GM12872 (cell line): ENCODE measurements around the gene DPYSL3.

Source experiments
- CTCF ChIP-seq: IDR thresholded peaks from 3 replicates; pipeline ENCODE4 v1.5.1; 2011; ENCODE audit warnings: low read depth, mild to moderate bottlenecking, low read length, moderate library complexity; ENCODE audit not compliant: insufficient read depth

DPYSL3 gene

DNA sequence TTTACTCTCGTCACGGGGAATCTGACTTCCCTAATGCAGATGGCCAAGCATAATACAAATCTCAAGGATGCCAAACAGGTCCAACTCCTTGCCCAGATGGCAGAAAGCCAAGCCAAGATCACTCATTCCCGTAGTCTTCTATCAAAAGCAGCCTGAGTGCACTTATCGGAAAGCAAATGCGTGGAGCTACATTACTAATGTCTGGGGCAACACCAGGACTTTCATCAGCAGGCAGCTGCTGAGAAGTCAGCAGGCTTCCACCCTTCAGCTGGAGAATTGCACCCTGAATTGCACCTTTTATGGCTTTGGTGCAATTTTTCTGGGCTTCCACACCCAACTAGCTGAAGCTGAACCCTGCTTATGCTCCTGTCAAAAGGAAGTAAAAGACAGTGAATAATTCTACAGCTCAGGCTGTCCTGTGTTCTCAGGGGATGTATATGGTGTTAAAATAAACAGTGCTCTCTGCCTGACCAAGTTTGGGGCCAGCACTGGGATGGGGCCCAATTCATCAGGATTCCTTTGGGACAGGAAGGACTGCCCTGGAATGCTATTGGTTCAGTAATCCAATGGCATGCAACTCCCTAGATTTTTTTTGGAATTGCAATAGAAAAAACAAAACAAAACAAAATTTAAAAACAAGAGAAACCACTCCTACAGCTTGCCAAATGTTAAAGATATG lies 92.6 kb downstream of the DPYSL3 start:
- no peak for TF ChIP-seq CTCF

DNA sequence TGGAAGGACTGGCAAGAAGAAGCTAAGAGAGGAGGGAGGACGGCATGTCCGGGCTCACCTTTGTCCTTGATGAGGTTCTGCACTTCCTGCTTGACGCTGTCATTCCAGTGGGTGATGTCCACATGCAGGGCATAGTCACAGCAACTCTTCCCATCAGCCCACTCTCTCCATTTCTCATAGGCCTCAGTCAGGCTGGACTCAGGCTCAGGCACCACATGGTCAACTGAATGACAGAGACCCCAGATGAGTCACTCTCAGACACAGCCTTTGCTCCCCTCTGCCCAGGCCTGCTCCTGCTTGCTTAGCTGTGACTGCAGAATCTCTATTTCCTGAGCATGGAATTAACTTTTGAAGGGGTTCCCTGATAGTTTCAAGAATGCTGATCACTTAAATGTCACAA lies 94.2 kb downstream of the DPYSL3 start:
- no peak for TF ChIP-seq CTCF

- TF ChIP-seq CTCF, result no peak
These were observed 96.6 kb downstream of the DPYSL3 start for GRCh38 chr5:147413266-147413665.

DNA sequence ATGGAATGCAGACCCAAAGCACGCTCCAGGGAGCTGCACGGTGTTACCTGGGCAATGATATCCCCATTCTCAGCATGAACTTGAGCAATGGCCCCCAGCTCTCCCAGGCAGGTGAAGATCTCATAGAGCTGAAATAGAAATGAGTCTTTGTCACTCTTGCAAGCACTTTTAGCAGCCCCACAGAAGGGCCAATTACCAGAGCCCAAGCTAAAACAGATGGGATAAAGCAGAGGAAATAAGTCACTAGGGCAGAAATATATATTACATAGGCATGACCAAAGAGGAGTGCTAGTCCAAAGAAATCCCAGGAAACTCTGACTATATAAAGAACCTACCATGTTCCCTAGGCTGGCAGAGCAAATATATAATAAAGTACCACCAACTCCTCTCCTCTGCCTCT lies 97.3 kb downstream of the DPYSL3 start:
- no peak for TF ChIP-seq CTCF

DNA sequence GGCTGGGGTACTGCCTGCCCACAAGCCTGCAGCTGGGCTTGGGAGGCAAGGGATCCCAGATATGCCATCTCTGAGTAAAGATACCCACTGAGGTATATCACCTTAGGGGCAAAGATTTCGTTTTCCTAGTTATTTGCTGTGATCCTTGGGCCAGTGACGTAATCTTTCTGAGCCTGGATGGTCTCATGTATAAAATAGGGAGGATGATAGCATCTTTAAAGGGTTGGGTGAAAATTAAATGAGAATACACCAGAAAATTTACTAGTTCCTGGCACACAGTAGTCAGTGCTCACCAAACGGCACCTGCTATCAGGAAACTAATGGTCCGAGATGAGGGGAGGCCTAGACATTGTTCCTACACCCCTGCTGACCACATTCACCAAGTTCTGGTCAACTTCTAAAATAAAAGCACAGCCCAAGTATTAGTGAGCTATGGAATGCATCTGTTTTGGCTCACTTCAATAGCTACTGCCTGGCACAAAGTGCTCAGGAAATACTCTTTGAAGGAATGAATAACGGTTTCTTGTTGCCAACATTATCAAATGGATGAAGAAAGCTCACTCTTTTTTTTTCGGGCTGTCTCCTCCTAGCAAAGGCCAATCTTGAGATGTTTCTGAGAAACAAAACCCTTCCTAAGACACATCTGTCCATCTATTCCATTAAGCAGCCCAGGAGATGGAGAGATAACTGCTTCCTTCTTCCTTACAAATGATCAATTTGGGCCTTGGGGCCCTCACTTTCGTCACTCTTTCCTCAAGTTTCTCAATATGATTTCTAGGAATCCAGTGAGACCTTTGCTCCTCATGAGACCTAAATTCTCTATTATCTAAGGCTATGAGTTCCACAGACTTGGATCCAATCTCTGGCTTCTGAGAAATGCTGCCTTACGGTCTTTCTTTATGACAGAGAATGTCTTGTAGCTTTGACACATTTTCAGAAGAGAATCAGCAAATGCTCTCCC lies 98.2 kb downstream of the DPYSL3 start:
- no peak for TF ChIP-seq CTCF

DNA sequence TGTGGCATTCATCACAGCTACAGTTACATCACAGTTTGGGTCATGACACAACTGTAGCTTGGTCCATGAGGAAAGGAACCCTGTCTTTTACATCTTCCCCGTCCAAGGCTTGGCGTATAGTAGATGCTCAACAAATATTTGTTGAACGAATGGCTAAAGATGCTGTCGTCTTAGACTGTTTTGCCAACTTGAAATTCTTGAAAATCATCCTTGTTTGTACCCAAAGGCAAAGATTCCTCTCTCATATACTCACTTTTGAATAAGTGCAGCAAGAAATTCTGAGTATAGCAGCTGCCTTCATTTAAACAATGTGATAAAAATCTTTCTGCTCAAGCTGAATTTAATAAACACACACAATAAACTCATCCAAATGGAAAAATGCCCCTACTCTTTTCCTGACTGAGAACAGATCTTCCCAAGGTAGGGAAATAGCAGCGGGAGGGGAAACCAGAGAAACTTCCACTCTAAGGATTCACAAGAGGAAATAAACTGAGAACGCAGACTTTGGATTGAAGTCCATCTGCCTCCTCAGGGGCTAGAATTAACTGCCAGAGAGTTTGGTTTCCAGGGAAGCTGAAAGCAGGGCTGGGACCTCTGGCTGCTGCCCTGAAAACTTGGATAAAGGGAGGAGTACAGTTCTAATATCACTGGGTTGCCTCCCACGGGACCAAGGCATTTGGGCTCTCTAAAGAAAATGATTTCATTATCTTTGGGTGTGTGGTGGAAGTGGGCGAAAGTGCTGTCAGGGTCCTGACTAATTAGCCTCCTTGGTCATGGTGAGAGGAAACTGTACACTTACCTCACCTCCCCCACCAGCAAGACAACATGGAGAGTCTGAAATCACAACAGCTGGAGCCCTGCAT lies 99.1 kb downstream of the DPYSL3 start:
- no peak for TF ChIP-seq CTCF

- TF ChIP-seq CTCF, result no peak
These were observed 100.9 kb downstream of the DPYSL3 start for GRCh38 chr5:147408980-147409379.
